Colonic mucosa (tissue), 4 donors: ENCODE measurements around the gene NLGN3. TPM values are rescaled to one million over a fixed set of nuclear protein-coding genes. Genes with fewer than 3 reads are reported as not detected.
A peak's percentile ranks its signal among the peaks of the same experiment; 100 is the strongest.

Experiments used
- DNase-seq: peaks from one replicate; pipeline ENCODE4 v3.0.0-alpha.2; 2020
- H3K27ac ChIP-seq: fragments of 200-600 bp; one replicate; pipeline ENCODE4 v1.8.0; 2021
- H3K27me3 ChIP-seq: fragments of 200-600 bp; one replicate; pipeline ENCODE4 v1.8.0; 2021
- H3K36me3 ChIP-seq: fragments of 200-600 bp; one replicate; pipeline ENCODE4 v1.8.0; 2021
- H3K4me1 ChIP-seq: fragments of 200-600 bp; one replicate; pipeline ENCODE4 v1.8.0; 2021; ENCODE audit warnings: mild to moderate bottlenecking
- H3K4me3 ChIP-seq: fragments of 200-600 bp; one replicate; pipeline ENCODE4 v1.8.0; 2021
- H3K9ac ChIP-seq, 2 donors: one replicate each; pipeline ENCODE4 v1.7.0; 2013; ENCODE audit warnings: control low read depth in 2 of 2, low read depth in 2 of 2, low read length in 2 of 2
- H3K9me3 ChIP-seq: fragments of 200-600 bp; one replicate; pipeline ENCODE4 v1.8.0; 2021
- intact Hi-C: fragments of 100-400 bp; cut with DNase I; formaldehyde crosslinking; loops from one replicate; pipeline ENCODE4 v1.14.1; 2022
- total RNA-seq, 2 donors: library from RNA; stranded (reverse); fragmentation: NEBNext Ultra II Directional in 1 of 2; extraction: Animal tissue kit (Norgen Biotek cat#: 25700) in 1 of 2; gene quantifications; one replicate each; pipeline ENCODE4 v1.2.1, GENCODE V29; 2021
- TF ChIP-seq, protein P1 (sequence below): fragments of 200-600 bp; IDR thresholded peaks from one replicate; pipeline ENCODE4 v1.8.0; 2022; ENCODE audit warnings: antibody characterized with exemption, mild to moderate bottlenecking
- donor health status: healthy.
- donor health status: DM: no; HTN: no; CAD: no.
- donor health status: DM: no; HTN: no; CAD: no.

NLGN3 gene
- total RNA-seq, 2 donors from 2014 or later: 0.67 to 0.82 TPM

DNA sequence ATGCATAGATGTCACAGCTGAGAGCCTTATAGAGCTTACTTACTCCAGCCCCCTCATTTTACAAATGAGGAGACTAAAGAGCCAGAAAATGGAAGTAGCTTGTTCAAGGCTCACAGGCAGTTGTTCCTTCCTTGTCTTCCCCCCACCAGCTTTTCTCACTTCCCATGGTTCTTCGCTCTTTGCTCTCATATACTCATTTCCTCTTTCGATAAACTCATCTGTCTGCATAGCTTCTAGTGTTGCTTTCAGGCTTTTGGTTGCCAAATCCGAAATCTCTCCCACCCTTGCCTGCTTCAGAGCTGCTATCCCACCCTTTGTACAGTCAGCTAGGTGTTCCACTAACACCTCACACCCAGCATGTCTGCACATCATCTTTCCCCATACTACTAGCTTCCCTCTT lies 53.4 kb downstream of the NLGN3 start:
- TF ChIP-seq, protein P1, sequence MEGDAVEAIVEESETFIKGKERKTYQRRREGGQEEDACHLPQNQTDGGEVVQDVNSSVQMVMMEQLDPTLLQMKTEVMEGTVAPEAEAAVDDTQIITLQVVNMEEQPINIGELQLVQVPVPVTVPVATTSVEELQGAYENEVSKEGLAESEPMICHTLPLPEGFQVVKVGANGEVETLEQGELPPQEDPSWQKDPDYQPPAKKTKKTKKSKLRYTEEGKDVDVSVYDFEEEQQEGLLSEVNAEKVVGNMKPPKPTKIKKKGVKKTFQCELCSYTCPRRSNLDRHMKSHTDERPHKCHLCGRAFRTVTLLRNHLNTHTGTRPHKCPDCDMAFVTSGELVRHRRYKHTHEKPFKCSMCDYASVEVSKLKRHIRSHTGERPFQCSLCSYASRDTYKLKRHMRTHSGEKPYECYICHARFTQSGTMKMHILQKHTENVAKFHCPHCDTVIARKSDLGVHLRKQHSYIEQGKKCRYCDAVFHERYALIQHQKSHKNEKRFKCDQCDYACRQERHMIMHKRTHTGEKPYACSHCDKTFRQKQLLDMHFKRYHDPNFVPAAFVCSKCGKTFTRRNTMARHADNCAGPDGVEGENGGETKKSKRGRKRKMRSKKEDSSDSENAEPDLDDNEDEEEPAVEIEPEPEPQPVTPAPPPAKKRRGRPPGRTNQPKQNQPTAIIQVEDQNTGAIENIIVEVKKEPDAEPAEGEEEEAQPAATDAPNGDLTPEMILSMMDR: no peak
- no peak for DNase-seq
- Histone ChIP-seq H3K27ac (no peak overlapping the region), H3K27me3 (no peaks in the 10 kb centered on the region), H3K4me1 (no peaks in the 10 kb centered on the region), H3K9me3 (no peaks in the 10 kb centered on the region), H3K4me3 (peak overlapping the region; percentile 6), H3K9ac (no peak overlapping the region), H3K36me3 (no peaks in the 10 kb centered on the region)
- intact Hi-C loops: no loop called here

DNA sequence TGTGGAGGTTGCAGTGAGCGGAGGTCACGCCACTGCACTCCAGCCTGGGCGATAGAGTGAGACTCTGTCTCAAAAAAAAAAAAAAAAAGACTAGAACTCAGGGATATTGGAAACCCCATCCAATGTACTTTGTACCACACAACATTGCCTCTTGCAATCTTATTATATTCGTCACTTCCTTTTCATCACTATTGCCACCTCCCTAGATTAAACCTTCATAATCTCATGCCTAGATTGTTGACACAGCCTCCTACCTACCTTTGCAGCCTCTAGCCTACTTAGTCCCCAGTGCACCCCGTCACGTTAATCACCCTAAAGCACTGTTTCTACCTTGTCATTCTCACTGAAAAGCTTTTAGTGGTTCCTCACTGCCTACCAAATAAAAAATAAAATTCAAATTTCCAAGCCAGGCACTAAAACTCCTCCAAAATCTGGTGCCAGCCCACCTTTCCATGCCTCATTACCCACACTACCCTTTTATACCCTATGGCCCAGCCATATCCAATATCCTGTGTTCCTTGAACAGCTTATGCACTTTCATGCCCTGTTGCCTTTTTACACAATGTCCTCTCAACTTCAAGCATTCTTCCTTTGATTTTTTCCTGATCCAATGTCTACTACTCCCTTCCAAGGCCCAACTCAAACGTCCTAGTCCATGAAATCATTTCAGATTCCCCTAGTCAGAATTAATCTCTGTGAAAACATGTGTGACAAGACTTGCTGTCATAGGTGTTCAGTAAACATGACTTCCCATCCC lies 54.8 kb downstream of the NLGN3 start:
- Histone ChIP-seq H3K27me3 (no peaks in the 10 kb centered on the region), H3K9me3 (no peaks in the 10 kb centered on the region), H3K36me3 (no peaks in the 10 kb centered on the region), H3K9ac (no peak overlapping the region), H3K4me3 (no peak overlapping the region), H3K4me1 (no peaks in the 10 kb centered on the region), H3K27ac (no peak overlapping the region)
- intact Hi-C loops: no loop called here
- TF ChIP-seq, protein P1: no peak
- DNase-seq: no peak

GRCh38 chrX:71210816-71211215 lies 66.2 kb downstream of the NLGN3 start:
- Histone ChIP-seq H3K27me3 (no peaks in the 10 kb centered on the region), H3K9me3 (no peaks in the 10 kb centered on the region), H3K36me3 (no peaks in the 10 kb centered on the region), H3K4me1 (no peaks in the 10 kb centered on the region), H3K27ac (no peak overlapping the region), H3K9ac (no peak overlapping the region), H3K4me3 (no peak overlapping the region)
- intact Hi-C loops: no loop called here
- TF ChIP-seq, protein P1: no peak
- no peak for DNase-seq

DNA sequence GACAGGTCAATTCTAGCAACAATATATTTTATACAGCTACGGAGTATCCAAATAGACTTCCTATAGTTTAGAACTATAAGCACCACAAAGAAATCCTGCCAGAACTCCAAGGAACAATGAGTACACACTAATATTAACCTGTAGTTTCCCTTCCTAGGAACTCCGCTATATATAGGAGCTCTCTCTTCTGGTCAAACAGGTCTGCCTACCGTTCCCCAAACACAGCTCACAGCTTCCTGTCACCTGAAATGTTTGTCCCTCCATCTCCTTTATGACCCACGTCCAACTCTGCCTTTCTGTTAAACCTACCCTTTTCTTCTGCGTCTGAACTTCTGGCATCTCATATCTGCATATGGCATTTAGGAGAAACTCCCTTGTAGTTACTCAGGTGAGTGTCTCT lies 67.9 kb downstream of the NLGN3 start:
- intact Hi-C loops: no loop called here
- Histone ChIP-seq H3K27me3 (no peaks in the 10 kb centered on the region), H3K9ac (no peak overlapping the region), H3K4me1 (no peaks in the 10 kb centered on the region), H3K36me3 (no peaks in the 10 kb centered on the region), H3K9me3 (no peaks in the 10 kb centered on the region), H3K4me3 (no peak overlapping the region), H3K27ac (no peak overlapping the region)
- DNase-seq: no peak
- TF ChIP-seq, protein P1: no peak

DNA sequence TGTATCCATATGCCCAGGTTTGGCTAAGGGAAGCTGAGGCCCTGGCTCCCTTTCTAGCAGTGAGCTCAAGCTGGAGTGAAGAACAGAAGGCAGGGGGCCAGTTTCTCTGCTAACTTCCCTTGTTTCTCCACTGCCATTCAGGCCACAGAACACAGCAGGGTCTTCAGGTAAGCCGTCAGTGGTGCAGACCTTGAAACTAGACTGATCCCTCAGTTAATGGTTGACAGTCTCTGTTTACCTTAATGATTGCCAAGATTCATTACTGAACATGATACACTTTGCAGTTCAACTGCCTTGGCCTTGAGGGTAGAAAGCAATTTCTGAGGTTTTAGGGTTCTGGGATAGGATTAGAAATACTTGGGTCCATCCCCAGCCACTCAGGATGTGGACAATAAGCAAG lies 69.5 kb downstream of the NLGN3 start:
- no peak for DNase-seq
- Histone ChIP-seq H3K27me3 (no peaks in the 10 kb centered on the region), H3K4me3 (no peak overlapping the region), H3K27ac (no peak overlapping the region), H3K9me3 (no peaks in the 10 kb centered on the region), H3K9ac (no peak overlapping the region), H3K4me1 (no peaks in the 10 kb centered on the region), H3K36me3 (no peaks in the 10 kb centered on the region)
- intact Hi-C loops: no loop called here
- TF ChIP-seq, protein P1: no peak
